Suprapubic skin (tissue), 4 donors: ENCODE data around the gene PDS5A. TPM values are rescaled to one million over a fixed set of nuclear protein-coding genes. Genes with fewer than 3 reads are reported as not detected.

Experiments
- DNase-seq, 2 donors: peaks; one replicate each; pipeline ENCODE4 v3.0.0-alpha.2; 2019; ENCODE audit warnings: low spot score in 2 of 2
- H3K27ac ChIP-seq: fragments of 200-600 bp; sonication (generic); one replicate; pipeline ENCODE4 v1.5.1; 2019
- H3K27me3 ChIP-seq: fragments of 200-600 bp; sonication (generic); one replicate; pipeline ENCODE4 v1.5.1; 2019
- H3K36me3 ChIP-seq: fragments of 200-600 bp; sonication (generic); one replicate; pipeline ENCODE4 v1.5.1; 2019
- H3K4me1 ChIP-seq: fragments of 200-600 bp; sonication (generic); one replicate; pipeline ENCODE4 v1.5.1; 2019
- H3K4me3 ChIP-seq: fragments of 200-600 bp; sonication (generic); one replicate; pipeline ENCODE4 v1.5.1; 2019; ENCODE audit warnings: mild to moderate bottlenecking
- H3K9me3 ChIP-seq: fragments of 200-600 bp; sonication (generic); one replicate; pipeline ENCODE4 v1.5.1; 2019
- CTCF ChIP-seq, 2 donors: fragments of 200-600 bp in 1 of 2; fragments of 450-650 bp in 1 of 2; sonication (generic) in 1 of 2; IDR thresholded peaks; one replicate each; pipeline ENCODE4 v1.5.1; 2016 to 2019; ENCODE audit warnings: antibody characterized with exemption in 2 of 2, mild to moderate bottlenecking in 1 of 2, moderate library complexity in 1 of 2
- EP300 ChIP-seq: sonication (generic); formaldehyde crosslinking; IDR thresholded peaks from one replicate; pipeline ENCODE4 v1.6.1; 2017; ENCODE audit warnings: antibody characterized with exemption
- POLR2A ChIP-seq, 2 donors: fragments of 450-650 bp; IDR thresholded peaks; one replicate each; pipeline ENCODE4 v1.6.1; 2017; ENCODE audit warnings: antibody characterized with exemption in 2 of 2, mild to moderate bottlenecking in 2 of 2, moderate library complexity in 2 of 2
- POLR2AphosphoS5 ChIP-seq, 3 donors: sonication (generic); formaldehyde crosslinking; IDR thresholded peaks; one replicate each; pipeline ENCODE4 v1.6.1; 2017; ENCODE audit warnings: antibody characterized with exemption in 3 of 3
- WGBS: methylation state at CpG from one replicate; pipeline ENCODE4 v1.1.5; 2018; 5-methylcytosine and 5-hydroxymethylcytosine counted together
- total RNA-seq, 4 donors: library from RNA; depleted of rRNA; stranded (reverse); fragments of >200 nt; gene quantifications; one replicate each; pipeline ENCODE4 v1.1.0, GENCODE V29; 2016

Gene PDS5A
- total RNA-seq, 4 donors from 2014 or later: 52.4 to 89.6 (median 68.9) TPM

GRCh38 chr4:39937683-39938268 is 39.9 kb downstream of the PDS5A start:
- TF ChIP-seq CTCF (IDR thresholded peaks at IDR 0.05) (no peak), POLR2A (IDR thresholded peaks at IDR 0.05) (no peak), EP300 (no peak), POLR2AphosphoS5 (IDR thresholded peaks at IDR 0.05) (no peak)
- no peak for DNase-seq
- WGBS: 76% methylated on average over 2 of the region's 2 CpGs
- Histone ChIP-seq H3K9me3 (no peaks in the 10 kb centered on the region), H3K4me3 (no peak overlapping the region), H3K4me1 (peaks cover 28% of the 10 kb centered on the region), H3K36me3 (no peaks in the 10 kb centered on the region), H3K27ac (no peak overlapping the region), H3K27me3 (no peaks in the 10 kb centered on the region)

- DNase-seq: no peak
- WGBS: 50% methylated on average over 6 of the region's 6 CpGs
- no peaks in the 10 kb centered on the region for H3K27me3 ChIP-seq
- no peak overlapping the region for H3K27ac ChIP-seq
- TF ChIP-seq EP300 (no peak), CTCF (IDR thresholded peaks at IDR 0.05) (no peak), POLR2AphosphoS5 (IDR thresholded peaks at IDR 0.05) (no peak), POLR2A (IDR thresholded peaks at IDR 0.05) (no peak)
- H3K4me3 ChIP-seq: no peak overlapping the region
- H3K4me1 ChIP-seq: peaks cover 28% of the 10 kb centered on the region
- no peaks in the 10 kb centered on the region for H3K9me3 ChIP-seq
- no peaks in the 10 kb centered on the region for H3K36me3 ChIP-seq
Observed at GRCh38 chr4:39936565-39937418, 40.9 kb downstream of the PDS5A start.

- DNase-seq: no peak
- H3K27me3 ChIP-seq: no peaks in the 10 kb centered on the region
- TF ChIP-seq EP300: no peak
- no peak for TF ChIP-seq POLR2A (IDR thresholded peaks at IDR 0.05)
- TF ChIP-seq POLR2AphosphoS5 (IDR thresholded peaks at IDR 0.05): no peak
- no peak for TF ChIP-seq CTCF (IDR thresholded peaks at IDR 0.05)
- no peak overlapping the region for H3K4me3 ChIP-seq
- H3K9me3 ChIP-seq: no peaks in the 10 kb centered on the region
- 44% methylated on average over 7 of the region's 7 CpGs for WGBS
- H3K27ac ChIP-seq: no peak overlapping the region
- no peaks in the 10 kb centered on the region for H3K36me3 ChIP-seq
- peaks cover 28% of the 10 kb centered on the region for H3K4me1 ChIP-seq
Observed at GRCh38 chr4:39933671-39934590, 43.8 kb downstream of the PDS5A start.

GRCh38 chr4:39932776-39933402 is 44.8 kb downstream of the PDS5A start:
- H3K27me3 ChIP-seq: no peaks in the 10 kb centered on the region
- H3K4me3 ChIP-seq: no peak overlapping the region
- peaks cover 1% of the 10 kb centered on the region for H3K36me3 ChIP-seq
- H3K9me3 ChIP-seq: no peaks in the 10 kb centered on the region
- H3K27ac ChIP-seq: no peak overlapping the region
- 87% methylated on average over 8 of the region's 8 CpGs for WGBS
- H3K4me1 ChIP-seq: peaks cover 28% of the 10 kb centered on the region
- TF ChIP-seq CTCF (IDR thresholded peaks at IDR 0.05) (no peak), POLR2AphosphoS5 (IDR thresholded peaks at IDR 0.05) (no peak)
- DNase-seq: no peak
